Right kidney (tissue), 1 donor: ENCODE data around the gene RNF223.
A peak's percentile ranks its signal among the peaks of the same experiment; 100 is the strongest.
"Not testable (repeated sequence)": the region's sequence is repeated elsewhere in the genome, so short reads cannot be mapped to it uniquely, and the experiment has no call there.

Source experiments
- DNase-seq: peaks from one replicate; pipeline ENCODE4 v3.0.0-alpha.2; 2016

RNF223 gene

GRCh38 chr1:1109743-1110142 lies 35.6 kb upstream of the RNF223 start:
- no peak for DNase-seq

GRCh38 chr1:1106510-1107221 lies 32.6 kb upstream of the RNF223 start:
- no peak for DNase-seq

GRCh38 chr1:1104152-1104551 lies 30.0 kb upstream of the RNF223 start:
- DNase-seq = not testable (repeated sequence)

GRCh38 chr1:1101503-1101902 lies 27.4 kb upstream of the RNF223 start:
- DNase-seq = no peak

DNA sequence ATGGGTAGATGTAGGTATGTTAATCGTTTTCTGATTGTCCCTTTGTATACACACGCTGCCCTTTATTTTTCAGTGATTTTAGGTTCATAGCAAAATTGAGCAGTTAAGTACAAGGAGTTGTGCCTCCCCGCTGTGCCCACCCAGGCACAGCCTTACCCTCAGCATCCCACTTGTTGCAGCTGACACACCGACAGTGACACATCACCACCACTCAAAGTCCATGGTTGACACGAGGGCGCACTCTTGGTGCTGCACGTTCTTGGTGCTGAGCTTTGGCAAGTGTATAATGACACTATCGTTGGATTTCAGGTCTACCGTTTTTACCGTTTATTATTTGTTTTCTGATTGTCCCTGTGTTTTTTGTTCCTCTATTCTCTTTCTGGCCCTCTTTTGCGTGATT lies 26.2 kb upstream of the RNF223 start:
- no peak for DNase-seq

DNA sequence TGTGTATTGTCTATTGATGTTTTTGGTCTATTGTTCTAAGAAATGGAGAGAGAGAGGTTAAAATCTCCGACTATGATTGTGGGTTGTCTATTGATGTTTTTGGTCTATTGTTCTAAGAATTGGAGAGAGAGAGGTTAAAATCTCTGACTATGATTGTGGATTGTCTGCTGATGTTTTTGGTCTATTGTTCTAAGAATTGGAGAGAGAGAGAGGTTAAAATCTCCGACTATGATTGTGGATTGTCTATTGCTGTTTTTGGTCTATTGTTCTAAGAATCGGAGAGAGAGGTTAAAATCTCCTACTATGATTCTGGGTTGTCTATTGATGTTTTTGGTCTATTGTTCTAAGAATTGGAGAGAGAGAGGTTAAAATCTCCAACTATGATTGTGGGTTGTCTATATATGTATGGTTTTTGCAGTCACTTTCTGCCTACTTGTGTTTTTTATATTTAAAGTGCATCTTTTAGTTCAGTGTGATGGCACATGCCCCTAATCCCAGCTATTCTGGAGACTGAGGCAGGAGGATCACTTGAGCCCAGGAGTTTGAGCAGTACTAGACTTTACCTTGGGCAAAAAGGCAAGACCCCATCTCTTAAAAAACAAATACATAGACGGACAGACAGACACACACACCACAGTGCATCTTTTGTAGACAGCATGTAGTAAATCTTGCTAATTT lies 25.5 kb upstream of the RNF223 start:
- no peak for DNase-seq

DNA sequence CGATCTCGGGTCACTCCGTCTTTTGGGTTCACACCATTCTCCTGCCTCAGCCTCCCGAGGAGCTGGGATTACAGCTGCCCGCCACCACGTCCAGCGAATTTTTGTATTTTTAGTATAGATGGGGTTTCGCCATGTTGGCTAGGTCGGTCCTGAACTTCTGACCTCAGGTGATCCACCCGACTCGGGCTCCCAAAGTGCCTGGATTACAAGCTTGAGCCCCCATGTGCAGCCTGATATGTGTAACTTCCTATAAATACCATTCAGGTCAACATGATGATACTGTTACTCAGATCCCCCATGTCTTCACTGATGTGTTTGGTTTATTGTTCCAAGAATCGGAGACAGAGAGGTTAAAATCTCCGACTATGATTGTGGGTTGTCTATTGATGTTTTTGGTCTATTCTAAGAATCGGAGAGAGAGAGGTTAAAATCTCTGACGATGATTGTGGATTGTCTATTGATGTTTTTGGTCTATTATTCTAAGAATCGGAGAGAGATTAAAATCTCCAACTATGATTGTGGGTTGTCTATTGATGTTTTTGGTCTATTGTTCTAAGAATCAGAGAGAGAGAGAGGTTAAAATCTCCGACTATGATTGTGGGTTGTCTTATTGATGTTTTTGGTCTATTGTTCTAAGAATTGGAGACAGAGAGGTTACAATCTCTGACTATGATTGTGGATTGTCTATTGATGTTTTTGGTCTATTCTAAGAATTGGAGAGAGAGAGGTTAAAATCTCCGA lies 24.7 kb upstream of the RNF223 start:
- DNase-seq = no peak

GRCh38 chr1:1096136-1096535 lies 22.0 kb upstream of the RNF223 start:
- DNase-seq = not testable (repeated sequence)

GRCh38 chr1:1094981-1095380 lies 20.9 kb upstream of the RNF223 start:
- no peak for DNase-seq

GRCh38 chr1:1093610-1093943 lies 19.5 kb upstream of the RNF223 start:
- peak; percentile 0 for DNase-seq

- no peak for DNase-seq
These were observed 18.9 kb upstream of the RNF223 start for GRCh38 chr1:1092894-1093609.

DNA sequence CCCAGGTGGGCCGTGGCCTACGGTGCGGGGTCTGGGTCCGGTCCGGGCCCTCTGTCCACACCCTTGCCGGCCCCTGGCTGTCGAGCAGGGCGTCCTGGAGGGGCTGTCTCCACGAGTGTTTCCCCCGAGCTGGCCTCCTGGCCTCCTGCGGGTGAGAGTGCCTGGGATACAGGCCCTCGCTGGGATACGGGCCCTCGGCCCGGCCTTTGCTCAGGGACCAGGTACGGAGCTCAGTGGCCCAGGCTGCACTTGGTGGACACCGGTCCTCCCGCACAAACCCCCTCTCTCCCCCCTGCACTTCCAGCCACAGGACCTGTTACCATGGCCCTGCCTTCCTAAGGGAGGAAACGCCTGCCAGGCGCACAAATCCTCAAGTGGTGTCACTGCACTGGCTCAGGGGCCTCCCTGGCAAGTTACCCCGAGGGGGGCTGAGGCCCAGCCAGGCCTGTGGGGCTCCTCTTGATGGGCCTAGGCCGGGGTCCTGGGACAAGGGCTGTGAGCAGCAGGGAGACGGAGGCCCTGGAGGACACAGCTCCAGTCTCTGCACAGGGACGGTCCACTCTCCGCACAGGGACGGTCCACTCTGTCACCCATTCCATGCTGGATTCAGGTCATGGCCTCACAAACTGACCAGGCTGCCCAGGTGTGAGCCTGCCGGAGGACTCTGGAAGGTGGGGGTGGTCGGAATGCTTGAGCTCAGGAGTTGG lies 18.2 kb upstream of the RNF223 start:
- no peak for DNase-seq

GRCh38 chr1:1091344-1092148 lies 17.4 kb upstream of the RNF223 start:
- no peak for DNase-seq

DNA sequence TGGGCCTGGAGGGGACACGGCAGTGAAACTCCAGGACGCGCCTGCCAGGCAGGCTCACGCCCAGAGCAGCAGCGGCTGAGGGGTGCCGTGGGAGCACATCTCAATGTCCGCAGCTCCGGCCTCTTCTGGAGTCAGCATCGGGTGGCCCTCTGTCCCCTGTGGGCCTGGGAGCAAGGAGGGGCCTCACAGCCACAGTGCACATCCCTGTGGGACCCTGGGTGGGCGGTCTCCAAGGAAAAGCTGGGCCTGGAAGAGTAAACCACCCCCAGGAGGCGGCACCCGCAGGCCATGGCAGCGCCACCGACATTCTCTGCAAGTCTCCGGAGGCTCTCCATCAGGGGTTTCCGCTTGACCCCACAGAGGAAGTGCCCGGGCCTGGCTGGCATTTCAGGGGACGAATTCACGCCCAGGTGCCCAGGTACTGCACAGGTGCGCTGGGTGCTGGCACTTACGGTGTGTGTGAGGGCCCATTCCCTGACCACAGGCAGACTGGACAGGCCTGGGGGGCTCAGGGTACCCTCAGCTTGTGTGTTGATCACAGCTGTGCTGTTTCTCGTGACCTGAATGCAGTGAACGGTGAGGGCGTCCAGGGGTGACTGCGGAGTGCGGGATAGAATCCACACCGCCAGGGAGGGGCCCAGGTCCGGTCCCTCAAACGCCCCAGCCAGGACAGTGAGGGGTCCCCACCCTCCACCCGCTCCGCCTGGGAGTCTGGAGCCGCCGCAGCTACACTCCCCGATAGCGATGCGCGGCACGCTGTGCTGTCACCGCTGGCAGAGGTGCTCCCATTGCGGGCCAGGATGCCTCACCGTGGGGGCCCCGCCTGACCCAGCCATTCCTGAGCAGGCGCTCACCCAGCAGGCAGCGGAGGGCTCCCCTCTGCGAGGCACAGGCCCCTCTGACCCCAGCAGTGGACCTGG lies 16.6 kb upstream of the RNF223 start:
- DNase-seq = peak; percentile 14

GRCh38 chr1:1089731-1090423 lies 15.8 kb upstream of the RNF223 start:
- no peak for DNase-seq

DNA sequence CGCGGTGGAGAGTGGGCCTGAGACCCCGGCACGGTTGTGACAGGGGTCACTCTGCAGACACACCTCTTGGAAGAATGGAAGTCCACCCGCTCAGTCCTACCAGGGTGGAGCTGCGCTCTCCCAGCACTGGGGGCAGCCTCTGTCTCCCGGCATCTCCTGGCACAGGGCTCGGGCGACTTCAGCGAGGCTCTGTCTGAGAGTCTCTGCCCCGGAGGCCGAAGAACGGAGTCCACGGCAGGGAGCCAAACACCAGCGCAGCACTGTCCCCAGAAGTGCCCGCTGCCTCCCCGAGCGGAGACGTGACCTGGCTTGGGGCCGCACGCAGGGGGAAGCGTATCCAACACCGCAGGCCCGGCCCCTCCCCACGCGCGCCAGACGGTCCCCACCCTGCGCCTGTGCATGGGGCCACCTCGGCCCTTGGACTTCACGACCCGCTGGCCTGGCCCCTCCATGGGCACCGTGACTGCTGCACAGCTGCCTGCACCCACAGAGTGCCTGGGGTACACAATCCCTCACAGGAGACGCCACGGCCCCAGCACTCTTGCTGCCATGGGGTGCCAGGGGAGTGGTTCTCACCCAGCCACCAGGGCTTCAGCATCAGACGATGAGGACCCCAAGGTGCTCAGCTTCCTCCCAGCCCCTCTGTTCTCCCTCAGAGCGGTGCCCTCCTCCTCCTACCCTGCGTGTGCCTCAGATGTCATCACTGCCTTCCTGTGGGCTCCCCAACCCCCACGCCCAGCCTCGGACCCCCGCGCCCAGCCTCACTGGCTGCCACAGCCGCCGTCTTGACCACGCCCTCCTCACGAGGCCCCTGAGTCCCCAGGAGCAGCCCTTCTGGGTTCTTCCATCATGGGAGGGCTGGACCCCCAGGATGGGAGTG lies 14.9 kb upstream of the RNF223 start:
- no peak for DNase-seq

GRCh38 chr1:1088029-1088800 lies 14.1 kb upstream of the RNF223 start:
- no peak for DNase-seq
